ENCODE results near the gene IGSF23.
"Not testable (repeated sequence)": the region's sequence is repeated elsewhere in the genome, so short reads cannot be mapped to it uniquely, and the experiment has no call there.

IGSF23 gene

DNA sequence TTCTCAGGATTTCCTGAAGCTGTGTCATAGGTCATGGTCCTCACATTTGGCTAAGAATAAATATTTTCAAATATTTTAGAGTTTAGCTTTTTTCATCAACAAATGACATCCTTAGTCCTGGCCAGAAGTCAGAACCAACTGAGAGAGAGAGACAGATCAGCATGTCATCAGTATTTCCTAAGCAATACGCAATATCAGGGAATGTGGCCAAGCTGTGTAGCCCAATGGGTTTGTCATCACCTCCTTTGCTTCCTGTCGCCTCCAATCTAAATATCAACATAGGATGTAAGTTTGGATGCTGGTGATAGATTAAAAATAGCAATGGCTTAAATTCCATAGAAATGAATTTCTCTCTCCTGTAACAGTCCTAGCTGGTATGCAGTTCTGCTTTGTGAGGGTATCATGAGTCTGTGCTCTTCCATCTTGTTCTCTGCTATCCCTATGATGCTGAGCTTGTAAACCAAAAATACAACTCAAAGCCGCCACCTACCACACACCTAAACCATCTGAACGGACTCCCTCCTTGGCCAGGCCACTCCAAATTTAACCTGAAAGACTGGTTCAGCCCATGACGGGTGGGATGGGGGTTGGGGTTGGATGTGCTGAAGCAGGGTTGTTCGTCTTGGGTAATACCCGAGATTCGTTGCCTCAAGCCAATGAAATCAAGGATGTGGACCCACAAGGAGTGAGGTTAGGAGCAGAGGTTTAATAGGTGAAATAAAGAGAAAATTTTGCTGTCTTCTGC, 10.0 kb upstream of the IGSF23 start:
- DNase-seq (ENCODE audit: low read depth), result peak; percentile 84
- peaks cover 7% of the 10 kb centered on the region for H3K4me1 ChIP-seq (ENCODE audit: control insufficient read depth, insufficient read depth, low read length)
- no peak overlapping the region for H3K4me3 ChIP-seq (ENCODE audit: low read length)
- no peak overlapping the region for H3K9ac ChIP-seq (ENCODE audit: low read length)
- peaks cover 2% of the 10 kb centered on the region for H3K9me3 ChIP-seq (ENCODE audit: control insufficient read depth, low read length)
- H3K36me3 ChIP-seq (ENCODE audit: control insufficient read depth, insufficient read depth, low read length, severe bottlenecking), result no peaks in the 10 kb centered on the region
- peaks cover 10% of the 10 kb centered on the region for H3K27me3 ChIP-seq (replicated peaks; ENCODE audit: control insufficient read depth, insufficient read depth, low read length)

DNA sequence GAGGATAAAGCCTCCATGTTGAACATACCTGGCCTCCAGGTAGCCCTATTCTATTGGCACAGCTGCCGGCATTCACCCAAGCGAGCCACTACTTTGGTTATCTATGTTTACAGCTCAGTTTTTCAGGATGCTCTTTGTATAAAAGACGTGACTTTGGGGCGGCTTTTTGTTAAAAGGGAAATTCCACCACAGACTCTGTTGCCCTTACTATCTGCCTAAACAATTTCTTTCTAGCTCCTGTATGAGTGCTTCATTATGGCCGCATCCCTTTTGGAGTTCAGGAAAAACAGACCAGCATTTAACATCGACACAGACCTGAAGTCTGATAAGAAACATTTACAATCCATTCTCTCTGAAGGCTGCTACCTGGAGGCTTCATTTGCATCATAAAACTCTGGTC, 9.1 kb upstream of the IGSF23 start:
- Histone ChIP-seq H3K9me3 (ENCODE audit: control insufficient read depth, low read length) (no peaks in the 10 kb centered on the region), H3K4me3 (ENCODE audit: low read length) (no peak overlapping the region), H3K36me3 (ENCODE audit: control insufficient read depth, insufficient read depth, low read length, severe bottlenecking) (no peaks in the 10 kb centered on the region)

GRCh38 chr19:44605547-44605946, 7.8 kb upstream of the IGSF23 start:
- Histone ChIP-seq H3K4me3 (ENCODE audit: low read length) (no peak overlapping the region), H3K36me3 (ENCODE audit: control insufficient read depth, insufficient read depth, low read length, severe bottlenecking) (no peaks in the 10 kb centered on the region), H3K9me3 (ENCODE audit: control insufficient read depth, low read length) (no peaks in the 10 kb centered on the region), H3K27me3 (replicated peaks; ENCODE audit: control insufficient read depth, insufficient read depth, low read length) (no peaks in the 10 kb centered on the region), H3K4me1 (ENCODE audit: control insufficient read depth, insufficient read depth, low read length) (peaks cover 7% of the 10 kb centered on the region), H3K9ac (ENCODE audit: low read length) (no peak overlapping the region)
- DNase-seq (ENCODE audit: low read depth), result no peak

More for the DNA sequence above, 9.1 kb upstream of the IGSF23 start:
- H3K4me1 ChIP-seq (ENCODE audit: control insufficient read depth, insufficient read depth, low read length), result peaks cover 7% of the 10 kb centered on the region
- no peak for DNase-seq (ENCODE audit: low read depth)
- H3K27me3 ChIP-seq (replicated peaks; ENCODE audit: control insufficient read depth, insufficient read depth, low read length), result peaks cover 4% of the 10 kb centered on the region
- no peak overlapping the region for H3K9ac ChIP-seq (ENCODE audit: low read length)

GRCh38 chr19:44607049-44607448, 6.3 kb upstream of the IGSF23 start:
- peaks cover 7% of the 10 kb centered on the region for H3K4me1 ChIP-seq (ENCODE audit: control insufficient read depth, insufficient read depth, low read length)
- peak; percentile 38 for DNase-seq (ENCODE audit: low read depth)
- H3K27me3 ChIP-seq (replicated peaks; ENCODE audit: control insufficient read depth, insufficient read depth, low read length), result no peaks in the 10 kb centered on the region
- no peak overlapping the region for H3K4me3 ChIP-seq (ENCODE audit: low read length)
- no peaks in the 10 kb centered on the region for H3K9me3 ChIP-seq (ENCODE audit: control insufficient read depth, low read length)
- H3K9ac ChIP-seq (ENCODE audit: low read length), result no peak overlapping the region
- H3K36me3 ChIP-seq (ENCODE audit: control insufficient read depth, insufficient read depth, low read length, severe bottlenecking), result no peaks in the 10 kb centered on the region

- H3K4me3 ChIP-seq (ENCODE audit: low read length), result no peak overlapping the region
- H3K9me3 ChIP-seq (ENCODE audit: control insufficient read depth, low read length), result no peaks in the 10 kb centered on the region
- no peaks in the 10 kb centered on the region for H3K36me3 ChIP-seq (ENCODE audit: control insufficient read depth, insufficient read depth, low read length, severe bottlenecking)
- H3K9ac ChIP-seq (ENCODE audit: low read length), result no peak overlapping the region
- peaks cover 5% of the 10 kb centered on the region for H3K4me1 ChIP-seq (ENCODE audit: control insufficient read depth, insufficient read depth, low read length)
- DNase-seq (ENCODE audit: low read depth), result no peak
- H3K27me3 ChIP-seq (replicated peaks; ENCODE audit: control insufficient read depth, insufficient read depth, low read length), result peaks cover 8% of the 10 kb centered on the region
These were observed 5.4 kb upstream of the IGSF23 start for GRCh38 chr19:44607917-44608316.

DNA sequence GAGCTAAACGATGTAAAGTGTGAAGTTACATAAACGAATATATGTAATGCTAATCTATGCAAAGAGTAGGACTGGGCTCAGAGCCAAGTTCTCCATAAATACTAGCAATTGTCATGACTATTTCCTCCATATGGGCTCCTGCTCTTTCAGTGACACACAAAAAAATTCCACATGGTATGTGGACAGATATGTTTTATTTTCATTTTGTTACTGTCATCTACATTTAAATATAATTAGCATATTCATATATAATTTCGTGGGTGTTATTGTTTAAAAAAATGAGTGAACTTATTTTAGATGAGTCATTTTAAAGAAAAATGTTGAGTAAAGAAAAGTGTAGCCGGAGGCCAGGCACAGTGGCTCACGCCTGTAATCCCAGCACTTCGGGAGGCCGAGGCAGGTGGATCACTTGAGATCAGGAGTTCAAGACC, 5.0 kb upstream of the IGSF23 start:
- Histone ChIP-seq H3K36me3 (ENCODE audit: control insufficient read depth, insufficient read depth, low read length, severe bottlenecking) (no peaks in the 10 kb centered on the region), H3K9me3 (ENCODE audit: control insufficient read depth, low read length) (no peaks in the 10 kb centered on the region), H3K4me1 (ENCODE audit: control insufficient read depth, insufficient read depth, low read length) (peaks cover 2% of the 10 kb centered on the region), H3K27me3 (replicated peaks; ENCODE audit: control insufficient read depth, insufficient read depth, low read length) (peaks cover 13% of the 10 kb centered on the region), H3K9ac (ENCODE audit: low read length) (no peak overlapping the region), H3K4me3 (ENCODE audit: low read length) (no peak overlapping the region)
- DNase-seq (ENCODE audit: low read depth), result peak; percentile 39

DNA sequence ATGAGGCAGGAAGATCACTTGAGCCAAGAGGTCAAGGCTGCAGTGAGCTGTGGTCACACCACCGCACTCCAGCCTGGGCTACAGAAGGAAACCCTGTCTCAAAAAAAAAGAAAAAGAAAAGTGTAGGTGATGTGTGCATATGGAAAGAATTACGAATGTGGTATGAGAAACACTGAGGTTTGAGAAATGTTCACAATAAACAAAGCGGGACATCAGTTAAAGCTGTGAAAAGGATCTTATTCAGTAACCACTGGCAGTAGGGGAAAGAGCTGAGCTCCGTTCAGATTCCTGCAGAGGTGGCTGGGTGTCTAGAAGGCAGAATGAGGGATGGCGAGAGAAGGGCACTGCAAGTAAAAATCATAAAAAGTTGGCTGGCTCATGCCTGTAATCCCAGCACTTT, 4.1 kb upstream of the IGSF23 start:
- DNase-seq (ENCODE audit: low read depth), result no peak
- Histone ChIP-seq H3K36me3 (ENCODE audit: control insufficient read depth, insufficient read depth, low read length, severe bottlenecking) (no peaks in the 10 kb centered on the region), H3K27me3 (replicated peaks; ENCODE audit: control insufficient read depth, insufficient read depth, low read length) (peaks cover 18% of the 10 kb centered on the region), H3K9ac (ENCODE audit: low read length) (no peak overlapping the region), H3K9me3 (ENCODE audit: control insufficient read depth, low read length) (no peaks in the 10 kb centered on the region), H3K4me3 (ENCODE audit: low read length) (no peak overlapping the region), H3K4me1 (ENCODE audit: control insufficient read depth, insufficient read depth, low read length) (no peaks in the 10 kb centered on the region)

GRCh38 chr19:44610497-44610896, 2.9 kb upstream of the IGSF23 start:
- not testable (repeated sequence) for H3K4me3 ChIP-seq (ENCODE audit: low read length); H3K36me3 ChIP-seq (ENCODE audit: control insufficient read depth, insufficient read depth, low read length, severe bottlenecking); H3K4me1 ChIP-seq (ENCODE audit: control insufficient read depth, insufficient read depth, low read length); H3K9ac ChIP-seq (ENCODE audit: low read length); H3K9me3 ChIP-seq (ENCODE audit: control insufficient read depth, low read length)
- H3K27me3 ChIP-seq (replicated peaks; ENCODE audit: control insufficient read depth, insufficient read depth, low read length), result peaks cover 18% of the 10 kb centered on the region
- peak; percentile 38 for DNase-seq (ENCODE audit: low read depth)

DNA sequence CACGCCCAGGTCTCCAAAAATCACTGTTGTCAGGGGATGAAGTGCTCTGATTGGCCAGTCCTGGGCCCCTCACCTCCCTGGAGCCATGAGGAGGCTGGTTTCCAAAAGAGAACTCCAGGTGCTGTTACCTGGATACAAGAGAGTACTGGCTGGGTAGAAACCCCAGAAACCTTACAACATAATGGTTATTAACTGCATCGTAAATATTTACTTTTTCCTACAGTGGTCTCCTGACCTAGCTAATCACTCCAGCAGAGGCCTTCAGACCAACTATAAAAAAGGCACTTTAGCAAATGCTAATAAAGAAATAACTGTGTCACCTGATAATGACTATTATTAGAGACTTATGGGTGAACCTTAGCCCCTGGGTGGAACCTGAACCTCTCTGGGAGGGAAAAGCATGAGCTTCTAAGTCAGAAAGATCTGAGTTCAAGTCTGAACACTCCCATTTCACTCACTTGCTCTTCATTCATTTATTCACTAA, 1.5 kb upstream of the IGSF23 start:
- Histone ChIP-seq H3K36me3 (ENCODE audit: control insufficient read depth, insufficient read depth, low read length, severe bottlenecking) (no peaks in the 10 kb centered on the region), H3K9ac (ENCODE audit: low read length) (no peak overlapping the region), H3K9me3 (ENCODE audit: control insufficient read depth, low read length) (no peaks in the 10 kb centered on the region), H3K4me3 (ENCODE audit: low read length) (no peak overlapping the region), H3K27me3 (replicated peaks; ENCODE audit: control insufficient read depth, insufficient read depth, low read length) (peaks cover 18% of the 10 kb centered on the region), H3K4me1 (ENCODE audit: control insufficient read depth, insufficient read depth, low read length) (no peaks in the 10 kb centered on the region)
- no peak for DNase-seq (ENCODE audit: low read depth)

DNA sequence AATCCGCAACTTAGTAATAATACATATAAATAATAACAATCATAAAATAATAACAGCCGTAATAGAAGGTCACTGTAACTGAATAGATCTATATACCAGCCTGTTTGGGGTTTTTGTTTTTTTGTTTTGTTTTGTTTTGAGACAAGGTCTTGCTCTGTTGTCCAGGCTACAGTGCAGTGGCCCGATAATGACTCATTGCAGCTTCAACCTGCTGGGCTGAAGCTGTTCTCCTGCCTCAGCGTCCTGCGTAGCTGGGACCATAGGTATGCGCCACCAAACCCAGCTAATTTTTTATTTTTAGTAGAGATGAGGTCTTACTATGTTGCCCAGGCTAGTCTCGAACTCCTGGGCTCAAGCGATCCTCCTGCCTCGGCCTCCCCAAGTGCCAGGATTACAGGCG, 950 bp downstream of the IGSF23 start:
- no peak overlapping the region for H3K4me3 ChIP-seq (ENCODE audit: low read length)
- H3K9me3 ChIP-seq (ENCODE audit: control insufficient read depth, low read length), result no peaks in the 10 kb centered on the region
- H3K36me3 ChIP-seq (ENCODE audit: control insufficient read depth, insufficient read depth, low read length, severe bottlenecking), result no peaks in the 10 kb centered on the region
- H3K27me3 ChIP-seq (replicated peaks; ENCODE audit: control insufficient read depth, insufficient read depth, low read length), result peaks cover 18% of the 10 kb centered on the region
- H3K4me1 ChIP-seq (ENCODE audit: control insufficient read depth, insufficient read depth, low read length), result no peaks in the 10 kb centered on the region
- no peak overlapping the region for H3K9ac ChIP-seq (ENCODE audit: low read length)
- no peak for DNase-seq (ENCODE audit: low read depth)

DNA sequence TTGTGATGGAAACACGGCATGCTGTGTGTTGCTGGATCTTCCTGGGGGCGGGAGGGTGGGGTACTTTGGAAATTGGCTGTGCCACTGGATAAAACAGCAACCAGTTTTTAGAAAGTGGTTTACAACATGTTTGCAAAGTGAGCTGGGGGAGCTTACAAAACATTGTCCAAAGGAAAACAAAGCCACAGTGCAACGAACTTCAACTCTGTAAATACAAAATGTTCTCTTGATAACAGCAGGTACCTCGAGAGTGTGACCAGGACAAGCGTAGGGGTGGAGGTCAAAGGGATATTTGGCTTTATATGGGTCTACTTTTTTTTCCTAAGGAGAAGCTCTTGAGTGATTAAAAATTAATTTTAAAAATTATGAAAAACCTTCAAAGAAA, 2.5 kb downstream of the IGSF23 start:
- no peaks in the 10 kb centered on the region for H3K4me1 ChIP-seq (ENCODE audit: control insufficient read depth, insufficient read depth, low read length)
- H3K36me3 ChIP-seq (ENCODE audit: control insufficient read depth, insufficient read depth, low read length, severe bottlenecking), result no peaks in the 10 kb centered on the region
- H3K27me3 ChIP-seq (replicated peaks; ENCODE audit: control insufficient read depth, insufficient read depth, low read length), result peaks cover 18% of the 10 kb centered on the region
- no peak overlapping the region for H3K9ac ChIP-seq (ENCODE audit: low read length)
- no peak overlapping the region for H3K4me3 ChIP-seq (ENCODE audit: low read length)
- no peak for DNase-seq (ENCODE audit: low read depth)
- no peaks in the 10 kb centered on the region for H3K9me3 ChIP-seq (ENCODE audit: control insufficient read depth, low read length)

All from adipocyte (in vitro differentiated cells).